Loucy (cell line): ENCODE data around the gene MYO5C.

ENCODE experiments used
- H2AFZ ChIP-seq: fragments of 200-600 bp; sonication (generic); 2 replicates; pipeline ENCODE4 v1.6.0; 2016; ENCODE audit warnings: antibody characterized with exemption, mild to moderate bottlenecking, low read length, moderate library complexity
- H3F3A ChIP-seq: fragments of 200-600 bp; 2 replicates; pipeline ENCODE4 v1.6.0; 2016; ENCODE audit warnings: antibody characterized with exemption, low read depth, mild to moderate bottlenecking
- H3K27me3 ChIP-seq: fragments of 200-600 bp; sonication (generic); 2 replicates; pipeline ENCODE4 v1.6.1; 2014; ENCODE audit warnings: low read length, mild to moderate bottlenecking; ENCODE audit not compliant: insufficient read depth, poor library complexity, severe bottlenecking
- H3K36me3 ChIP-seq: fragments of 200-600 bp; sonication (generic); 2 replicates; pipeline ENCODE4 v1.6.1; 2016; ENCODE audit warnings: low read length; ENCODE audit not compliant: insufficient read depth
- H3K4me1 ChIP-seq: fragments of 200-600 bp; sonication (generic); 2 replicates; pipeline ENCODE4 v1.5.1; 2014; ENCODE audit warnings: low read length, mild to moderate bottlenecking; ENCODE audit not compliant: insufficient read depth, poor library complexity, severe bottlenecking
- H3K4me2 ChIP-seq: fragments of 200-600 bp; sonication (generic); 2 replicates; pipeline ENCODE4 v1.6.0; 2014; ENCODE audit warnings: antibody characterized with exemption, low read length, low read depth, mild to moderate bottlenecking; ENCODE audit not compliant: poor library complexity, severe bottlenecking
- H3K4me3 ChIP-seq: fragments of 200-600 bp; sonication (generic); 2 replicates; pipeline ENCODE4 v1.5.1; 2014; ENCODE audit warnings: low read length, mild to moderate bottlenecking, mixed read lengths; ENCODE audit not compliant: poor library complexity, severe bottlenecking
- H3K79me2 ChIP-seq: fragments of 200-600 bp; sonication (generic); 2 replicates; pipeline ENCODE4 v1.6.1; 2014; ENCODE audit warnings: low read length; ENCODE audit not compliant: insufficient read depth
- H3K9ac ChIP-seq: fragments of 200-600 bp; sonication (generic); 2 replicates; pipeline ENCODE4 v1.6.0; 2014; ENCODE audit warnings: mild to moderate bottlenecking, low read depth, low read length, moderate library complexity; ENCODE audit not compliant: poor library complexity, severe bottlenecking
- H3K9me2 ChIP-seq: fragments of 200-600 bp; sonication (generic); replicated peaks from 2 replicates; pipeline ENCODE4 v1.6.1; 2016; ENCODE audit warnings: low read depth, low read length, mixed read lengths
- H3K9me3 ChIP-seq: fragments of 200-600 bp; sonication (generic); 2 replicates; pipeline ENCODE4 v1.6.1; 2014; ENCODE audit warnings: mild to moderate bottlenecking, antibody characterized with exemption, low read length, low read depth; ENCODE audit not compliant: insufficient read depth
- H4K20me1 ChIP-seq: fragments of 200-600 bp; sonication (generic); 2 replicates; pipeline ENCODE4 v1.6.0; 2014; ENCODE audit warnings: antibody characterized with exemption, low read length, mild to moderate bottlenecking; ENCODE audit not compliant: insufficient read depth, poor library complexity, severe bottlenecking
- EZH2phosphoT487 ChIP-seq: fragments of 200-600 bp; IDR thresholded peaks from 2 replicates; pipeline ENCODE4 v1.6.1; 2018; ENCODE audit warnings: antibody characterized with exemption, mild to moderate bottlenecking, moderate library complexity, borderline replicate concordance
- TF ChIP-seq, protein P1 (sequence below): fragments of 200-600 bp; sonication (generic); conservative IDR thresholded peaks from 2 replicates; pipeline ENCODE4 v1.5.1; 2014; ENCODE audit warnings: mild to moderate bottlenecking, antibody characterized with exemption, low read length

The MYO5C gene

DNA sequence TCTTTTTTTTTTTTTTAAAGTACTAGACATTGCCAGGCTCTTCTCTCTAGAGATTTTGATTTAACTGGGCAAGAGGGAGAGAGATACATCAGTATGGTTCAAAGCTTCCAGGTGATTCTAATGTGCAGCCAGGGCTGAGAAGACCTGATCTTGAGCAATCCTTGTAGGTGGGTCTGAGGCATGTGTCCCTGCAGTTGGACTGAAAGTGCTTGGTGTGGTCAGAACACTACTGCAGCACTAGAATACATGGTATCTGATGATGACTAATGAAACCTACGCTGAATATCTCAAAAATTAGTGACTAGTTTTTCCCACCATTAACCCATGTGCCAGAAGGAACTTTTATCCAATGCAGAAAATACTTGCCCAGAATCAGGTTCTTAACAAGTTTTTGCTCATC is 34.4 kb upstream of the MYO5C start:
- no peak overlapping the region for H3K4me2 ChIP-seq

DNA sequence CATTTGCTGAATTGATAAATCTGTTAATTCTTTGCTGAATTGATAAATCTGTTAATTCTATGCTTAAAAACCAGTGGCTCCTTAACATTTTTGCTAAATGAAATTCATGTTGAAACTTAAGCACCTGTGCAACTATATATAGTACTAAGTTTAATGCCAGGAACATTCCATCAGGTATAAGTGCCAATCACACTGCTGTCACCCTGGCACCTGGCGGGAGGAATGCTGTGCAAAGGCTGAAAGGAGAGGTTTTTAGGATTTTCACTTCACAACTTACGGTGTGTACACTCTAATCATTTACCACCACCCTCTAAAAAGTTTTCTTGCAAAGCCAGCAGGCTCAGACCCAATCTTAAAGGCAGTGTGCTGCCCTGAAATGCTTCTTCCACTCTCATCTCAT is 33.5 kb upstream of the MYO5C start:
- Histone ChIP-seq H3K9ac (no peak overlapping the region), H3K27me3 (no peaks in the 10 kb centered on the region), H3K4me1 (peaks cover 7% of the 10 kb centered on the region), H3K9me2 (no peaks in the 10 kb centered on the region), H3F3A (no peaks in the 10 kb centered on the region), H3K9me3 (no peaks in the 10 kb centered on the region), H3K4me2 (no peak overlapping the region), H3K79me2 (no peaks in the 10 kb centered on the region), H3K36me3 (peaks cover 32% of the 10 kb centered on the region; the same call in 1 of the 2 replicates), H3K4me3 (no peak overlapping the region), H2AFZ (no peak overlapping the region), H4K20me1 (no peaks in the 10 kb centered on the region)
- TF ChIP-seq, protein P1, sequence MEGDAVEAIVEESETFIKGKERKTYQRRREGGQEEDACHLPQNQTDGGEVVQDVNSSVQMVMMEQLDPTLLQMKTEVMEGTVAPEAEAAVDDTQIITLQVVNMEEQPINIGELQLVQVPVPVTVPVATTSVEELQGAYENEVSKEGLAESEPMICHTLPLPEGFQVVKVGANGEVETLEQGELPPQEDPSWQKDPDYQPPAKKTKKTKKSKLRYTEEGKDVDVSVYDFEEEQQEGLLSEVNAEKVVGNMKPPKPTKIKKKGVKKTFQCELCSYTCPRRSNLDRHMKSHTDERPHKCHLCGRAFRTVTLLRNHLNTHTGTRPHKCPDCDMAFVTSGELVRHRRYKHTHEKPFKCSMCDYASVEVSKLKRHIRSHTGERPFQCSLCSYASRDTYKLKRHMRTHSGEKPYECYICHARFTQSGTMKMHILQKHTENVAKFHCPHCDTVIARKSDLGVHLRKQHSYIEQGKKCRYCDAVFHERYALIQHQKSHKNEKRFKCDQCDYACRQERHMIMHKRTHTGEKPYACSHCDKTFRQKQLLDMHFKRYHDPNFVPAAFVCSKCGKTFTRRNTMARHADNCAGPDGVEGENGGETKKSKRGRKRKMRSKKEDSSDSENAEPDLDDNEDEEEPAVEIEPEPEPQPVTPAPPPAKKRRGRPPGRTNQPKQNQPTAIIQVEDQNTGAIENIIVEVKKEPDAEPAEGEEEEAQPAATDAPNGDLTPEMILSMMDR, result no peak

More for the DNA sequence above, 34.4 kb upstream of the MYO5C start:
- no peak for TF ChIP-seq EZH2phosphoT487
- TF ChIP-seq, protein P1, result no peak
- Histone ChIP-seq H3K4me1 (peaks cover 7% of the 10 kb centered on the region), H3K4me3 (no peak overlapping the region), H3K9me2 (no peaks in the 10 kb centered on the region), H3F3A (no peaks in the 10 kb centered on the region), H3K9ac (no peak overlapping the region), H3K27me3 (no peaks in the 10 kb centered on the region), H2AFZ (no peak overlapping the region), H3K9me3 (no peaks in the 10 kb centered on the region), H3K36me3 (peaks cover 32% of the 10 kb centered on the region; the same call in 1 of the 2 replicates), H3K79me2 (no peaks in the 10 kb centered on the region), H4K20me1 (no peaks in the 10 kb centered on the region)

DNA sequence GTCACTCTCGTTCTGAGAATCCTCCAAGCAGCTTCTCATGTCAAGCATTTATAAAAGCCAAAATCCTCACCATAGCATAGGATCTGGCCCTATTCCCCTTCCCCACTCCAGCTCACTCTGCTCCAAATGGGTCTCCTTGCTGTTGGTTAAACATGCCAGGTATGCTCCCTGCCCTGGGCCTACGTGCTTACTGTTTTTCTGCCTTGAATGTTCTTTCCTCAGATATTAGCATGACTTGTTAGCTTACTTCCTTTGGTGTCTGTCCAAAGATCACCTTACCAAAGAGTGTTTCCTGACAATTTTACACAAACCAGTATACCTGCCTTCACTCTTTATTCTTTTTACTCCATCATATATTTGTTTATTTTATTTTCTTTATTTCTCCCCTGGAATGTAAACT is 33.1 kb upstream of the MYO5C start:
- Histone ChIP-seq H3K79me2 (no peaks in the 10 kb centered on the region), H2AFZ (no peak overlapping the region), H3K4me1 (peaks cover 7% of the 10 kb centered on the region), H3K9ac (no peak overlapping the region), H3K27me3 (no peaks in the 10 kb centered on the region), H3K4me3 (no peak overlapping the region), H3F3A (no peaks in the 10 kb centered on the region), H4K20me1 (no peaks in the 10 kb centered on the region), H3K4me2 (no peak overlapping the region), H3K9me3 (no peaks in the 10 kb centered on the region), H3K9me2 (no peaks in the 10 kb centered on the region), H3K36me3 (peaks cover 32% of the 10 kb centered on the region; the same call in 1 of the 2 replicates)
- no peak for TF ChIP-seq EZH2phosphoT487
- TF ChIP-seq, protein P1, result no peak
